Thoracic aorta (tissue), 2 donors: ENCODE results near the gene TKTL1. TPM values are rescaled to one million over a fixed set of nuclear protein-coding genes. Genes with fewer than 3 reads are reported as not detected.

Experiments
- ATAC-seq: fragments of 150-250 bp; one replicate; pipeline ENCODE4 v1.8.0; 2017; ENCODE audit warnings: low read depth; ENCODE audit not compliant: insufficient number of reproducible peaks, low FRiP score
- DNase-seq: peaks from one replicate; pipeline ENCODE4 v3.0.0-alpha.2; 2020; ENCODE audit warnings: low spot score
- H3K27ac ChIP-seq, 2 donors: fragments of 200-600 bp; sonication (generic); 1 replicate in 1 of 2; 2 replicates in 1 of 2; pipeline ENCODE4 v1.5.1; 2016; ENCODE audit warnings: mild to moderate bottlenecking in 2 of 2, moderate library complexity in 2 of 2
- H3K27me3 ChIP-seq: fragments of 200-600 bp; sonication (generic); replicated peaks from 2 replicates; pipeline ENCODE4 v1.6.0; 2016; ENCODE audit warnings: mild to moderate bottlenecking; ENCODE audit not compliant: insufficient read depth
- H3K36me3 ChIP-seq: fragments of 200-600 bp; sonication (generic); one replicate; pipeline ENCODE4 v1.5.1; 2016
- H3K4me1 ChIP-seq, 2 donors: fragments of 200-600 bp; sonication (generic); 1 replicate in 1 of 2; 2 replicates in 1 of 2; pipeline versions ENCODE4 v1.5.1 to v1.6.0; 2016; ENCODE audit warnings: low read depth in 2 of 2, mild to moderate bottlenecking in 1 of 2; ENCODE audit not compliant: control insufficient read depth in 1 of 2
- H3K4me3 ChIP-seq: fragments of 200-600 bp; sonication (generic); 2 replicates; pipeline ENCODE4 v1.5.1; 2016; ENCODE audit warnings: mild to moderate bottlenecking
- H3K9me3 ChIP-seq: fragments of 200-600 bp; sonication (generic); 2 replicates; pipeline ENCODE4 v1.5.1; 2016
- CTCF ChIP-seq: fragments of 200-600 bp; sonication (generic); IDR thresholded peaks from one replicate; pipeline ENCODE4 v1.5.1; 2019; ENCODE audit warnings: antibody characterized with exemption
- total RNA-seq, 2 donors: library from RNA; depleted of rRNA; stranded (reverse); fragments of >200 nt; gene quantifications; one replicate each; pipeline versions ENCODE4 v1.1.0 to v1.2.3, GENCODE V29; 2016

TKTL1 gene
- total RNA-seq, 2 donors from 2014 or later: 0.42 TPM; not detected in 1

- ATAC-seq: no peak
- no peaks in the 10 kb centered on the region for H3K9me3 ChIP-seq
- peaks cover 13% of the 10 kb centered on the region for H3K36me3 ChIP-seq
- H3K4me3 ChIP-seq: peak within 1 kb of the TSS; percentile 83
- TF ChIP-seq CTCF: no peak
- H3K27ac ChIP-seq: peak within 1 kb of the TSS; percentile 97
- no peak for DNase-seq
- H3K27me3 ChIP-seq: no peaks in the 10 kb centered on the region
- peaks cover 8 to 23% of the 10 kb centered on the region in 2 donors for H3K4me1 ChIP-seq
Observed at GRCh38 chrX:154374313-154375155, 78.9 kb downstream of the TKTL1 start, which contains the start of gene FLNA. Gene FLNA, minus strand, starts transcription at chrX:154374634. Its CDS starts 3,389 bp downstream, at chrX:154371245.

GRCh38 chrX:154375156-154375504 lies 79.5 kb downstream of the TKTL1 start:
- DNase-seq (no peak), ATAC-seq (no peak)
- H3K27ac ChIP-seq: peak overlapping the region; percentile 97
- no peak for TF ChIP-seq CTCF
- no peaks in the 10 kb centered on the region for H3K27me3 ChIP-seq
- peaks cover 8 to 26% of the 10 kb centered on the region in 2 donors for H3K4me1 ChIP-seq
- H3K9me3 ChIP-seq: no peaks in the 10 kb centered on the region
- peaks cover 10% of the 10 kb centered on the region for H3K36me3 ChIP-seq
- H3K4me3 ChIP-seq: peak overlapping the region; percentile 83

- ATAC-seq (no peak), DNase-seq (no peak)
- H3K4me1 ChIP-seq: peaks cover 8 to 34% of the 10 kb centered on the region in 2 donors
- H3K27ac ChIP-seq: peak overlapping the region; percentile 97
- H3K36me3 ChIP-seq: no peaks in the 10 kb centered on the region
- peak overlapping the region; percentile 76 for H3K4me3 ChIP-seq
- H3K9me3 ChIP-seq: no peaks in the 10 kb centered on the region
- H3K27me3 ChIP-seq: no peaks in the 10 kb centered on the region
- TF ChIP-seq CTCF: no peak
Observed at GRCh38 chrX:154376774-154377173, 81.2 kb downstream of the TKTL1 start.

GRCh38 chrX:154378059-154378798 lies 82.6 kb downstream of the TKTL1 start:
- DNase-seq (no peak), ATAC-seq (no peak)
- no peak for TF ChIP-seq CTCF
- Histone ChIP-seq H3K4me3 (peak overlapping the region; percentile 76), H3K9me3 (no peaks in the 10 kb centered on the region), H3K36me3 (no peaks in the 10 kb centered on the region), H3K4me1 (peaks cover 8 to 37% of the 10 kb centered on the region in 2 donors), H3K27ac (peak overlapping the region; percentile 97), H3K27me3 (no peaks in the 10 kb centered on the region)
